Uterus (tissue), 2 donors: ENCODE measurements around the gene CTBP1.

Experiments
- POLR2A ChIP-seq, 2 donors: fragments of 450-650 bp; IDR thresholded peaks; one replicate each; pipeline ENCODE4 v1.6.1; 2016; ENCODE audit warnings: antibody characterized with exemption in 2 of 2, mild to moderate bottlenecking in 1 of 2, moderate library complexity in 1 of 2
- TF ChIP-seq, protein P1 (sequence below), 4 experiments: fragments of 200-600 bp in 2 of 4; fragments of 450-650 bp in 2 of 4; sonication (generic) in 2 of 4; IDR thresholded peaks; one replicate each; pipeline ENCODE4 v1.5.1; 2016 to 2019; ENCODE audit warnings: antibody characterized with exemption in 4 of 4, mild to moderate bottlenecking in 2 of 4, moderate library complexity in 1 of 4

DNA sequence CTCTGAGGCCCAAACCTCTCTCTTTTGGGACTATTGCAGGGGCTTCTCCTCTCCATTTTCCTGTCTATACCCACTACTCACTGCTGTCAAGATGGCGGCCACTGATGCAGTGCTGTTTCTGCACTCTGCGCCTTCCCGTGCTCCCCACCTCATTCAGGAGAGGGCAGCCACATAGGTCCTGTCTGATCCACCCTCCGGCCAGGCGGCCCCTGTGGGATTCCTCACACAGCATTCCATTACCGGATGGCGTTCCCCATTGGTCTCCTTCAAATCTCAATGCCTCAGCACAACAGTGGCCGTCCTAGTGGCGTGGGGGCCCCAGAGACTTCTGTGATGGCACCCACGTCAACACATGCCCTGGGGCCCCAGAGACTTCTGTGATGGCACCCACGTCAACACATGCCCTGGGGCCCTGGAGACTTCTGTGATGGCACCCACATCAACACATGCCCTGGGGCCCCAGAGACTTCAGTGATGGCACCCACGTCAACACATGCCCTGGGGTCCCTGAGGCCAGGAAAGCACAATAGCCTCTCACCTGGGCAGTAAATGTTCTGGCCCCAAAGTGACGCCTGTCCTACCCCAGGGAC, 83.9 kb downstream of the CTBP1 start:
- TF ChIP-seq, protein P1, sequence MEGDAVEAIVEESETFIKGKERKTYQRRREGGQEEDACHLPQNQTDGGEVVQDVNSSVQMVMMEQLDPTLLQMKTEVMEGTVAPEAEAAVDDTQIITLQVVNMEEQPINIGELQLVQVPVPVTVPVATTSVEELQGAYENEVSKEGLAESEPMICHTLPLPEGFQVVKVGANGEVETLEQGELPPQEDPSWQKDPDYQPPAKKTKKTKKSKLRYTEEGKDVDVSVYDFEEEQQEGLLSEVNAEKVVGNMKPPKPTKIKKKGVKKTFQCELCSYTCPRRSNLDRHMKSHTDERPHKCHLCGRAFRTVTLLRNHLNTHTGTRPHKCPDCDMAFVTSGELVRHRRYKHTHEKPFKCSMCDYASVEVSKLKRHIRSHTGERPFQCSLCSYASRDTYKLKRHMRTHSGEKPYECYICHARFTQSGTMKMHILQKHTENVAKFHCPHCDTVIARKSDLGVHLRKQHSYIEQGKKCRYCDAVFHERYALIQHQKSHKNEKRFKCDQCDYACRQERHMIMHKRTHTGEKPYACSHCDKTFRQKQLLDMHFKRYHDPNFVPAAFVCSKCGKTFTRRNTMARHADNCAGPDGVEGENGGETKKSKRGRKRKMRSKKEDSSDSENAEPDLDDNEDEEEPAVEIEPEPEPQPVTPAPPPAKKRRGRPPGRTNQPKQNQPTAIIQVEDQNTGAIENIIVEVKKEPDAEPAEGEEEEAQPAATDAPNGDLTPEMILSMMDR (IDR thresholded peaks at IDR 0.05) = no peak
- TF ChIP-seq POLR2A (IDR thresholded peaks at IDR 0.05) = no peak
